Muscle of leg (tissue), 16 donors: Measurements from ENCODE around the gene SCYGR8. TPM values are rescaled to one million over a fixed set of nuclear protein-coding genes. Genes with fewer than 3 reads are reported as not detected.

ENCODE experiments used
- DNase-seq: peaks from one replicate; pipeline ENCODE4 v3.0.0; 2013
- H3K27ac ChIP-seq: one replicate; pipeline ENCODE4 v1.5.1; 2013; ENCODE audit warnings: mild to moderate bottlenecking, low read length, control low read depth
- H3K27me3 ChIP-seq: one replicate; pipeline ENCODE4 v1.6.1; 2013; ENCODE audit warnings: low read length; ENCODE audit not compliant: control insufficient read depth, insufficient read depth
- H3K36me3 ChIP-seq: one replicate; pipeline ENCODE4 v1.6.1; 2013; ENCODE audit warnings: low read length; ENCODE audit not compliant: control insufficient read depth, insufficient read depth
- H3K4me1 ChIP-seq: one replicate; pipeline ENCODE4 v1.6.1; 2013; ENCODE audit warnings: low read length; ENCODE audit not compliant: control insufficient read depth, insufficient read depth
- H3K4me3 ChIP-seq: one replicate; pipeline ENCODE4 v1.5.1; 2013; ENCODE audit warnings: low read length, control low read depth
- H3K9me3 ChIP-seq: replicated peaks from 2 replicates; pipeline ENCODE4 v1.6.1; 2013; ENCODE audit warnings: low read depth, low read length; ENCODE audit not compliant: control insufficient read depth
- WGBS: methylation state at CpG from one replicate; pipeline ENCODE4 v1.1.5; 2013; ENCODE audit warnings: missing lambda C conversion rate; ENCODE audit not compliant: insufficient coverage; 5-methylcytosine and 5-hydroxymethylcytosine counted together
- long read RNA-seq, 11 donors: transcript quantifications; one replicate each; lab custom pipeline, GENCODE V29; 2026
- polyA plus RNA-seq, 8 donors: library from polyadenylated mRNA; unstranded; fragments of 120-200 nt; gene quantifications; one replicate each; pipeline versions ENCODE4 v1.2.1 to v1.2.3, GENCODE V29; 2013; ENCODE audit warnings: inconsistent platforms in 1 of 8, low replicate concordance in 1 of 8; ENCODE audit not compliant: insufficient read length in 8 of 8, insufficient read depth in 1 of 8
- total RNA-seq: library from RNA; stranded (reverse); fragments of 120-200 nt; gene quantifications from one replicate; pipeline ENCODE4 v1.2.4, GENCODE V29; 2013

The SCYGR8 gene
- total RNA-seq: not detected
- polyA plus RNA-seq: not detected
- long read RNA-seq, donor 1: 0 reads
- long read RNA-seq, donor 2: 0 reads
- long read RNA-seq, donor 3: 0 reads
- long read RNA-seq, donor 4: 0 reads
- long read RNA-seq, donor 5: 0 reads
- long read RNA-seq, donor 6: 0 reads
- long read RNA-seq, donor 7: 0 reads
- long read RNA-seq, donor 8: 0 reads
- long read RNA-seq, donor 9, partial matches to known transcripts: 0 of 1 reads
- long read RNA-seq, donor 9, other reads (novel, unspliced or antisense): 0 of 1 reads
- long read RNA-seq, donor 10: 0 reads
- long read RNA-seq, donor 11: 0 reads

GRCh38 chr2:227745594-227745993, at the start of gene SCYGR8:
TSS of gene SCYGR8 (plus strand) at chr2:227745894. CDS start at chr2:227745894, 0 bp downstream.
- Histone ChIP-seq H3K9me3 (no peaks in the 10 kb centered on the region), H3K27ac (no peak within 1 kb of the TSS), H3K4me1 (no peaks in the 10 kb centered on the region), H3K36me3 (no peaks in the 10 kb centered on the region), H3K4me3 (no peak within 1 kb of the TSS), H3K27me3 (no peaks in the 10 kb centered on the region)
- DNase-seq: no peak
- WGBS: no CpG with 5 or more reads among the region's 9 CpGs

GRCh38 chr2:227696990-227697679, 48.6 kb upstream of the SCYGR8 start:
- H3K9me3 ChIP-seq: no peaks in the 10 kb centered on the region
- no peaks in the 10 kb centered on the region for H3K27me3 ChIP-seq
- H3K4me3 ChIP-seq: no peak overlapping the region
- no peak overlapping the region for H3K27ac ChIP-seq
- WGBS: no CpG with 5 or more reads among the region's 2 CpGs
- DNase-seq: no peak
- H3K4me1 ChIP-seq: no peaks in the 10 kb centered on the region
- H3K36me3 ChIP-seq: no peaks in the 10 kb centered on the region

GRCh38 chr2:227701556-227701955, 44.1 kb upstream of the SCYGR8 start:
- H3K27me3 ChIP-seq: no peaks in the 10 kb centered on the region
- DNase-seq: no peak
- no peaks in the 10 kb centered on the region for H3K36me3 ChIP-seq
- WGBS: no CpG with 5 or more reads among the region's 3 CpGs
- H3K4me1 ChIP-seq: no peaks in the 10 kb centered on the region
- no peaks in the 10 kb centered on the region for H3K9me3 ChIP-seq
- H3K4me3 ChIP-seq: no peak overlapping the region
- no peak overlapping the region for H3K27ac ChIP-seq

GRCh38 chr2:227703280-227703732, 42.4 kb upstream of the SCYGR8 start:
- DNase-seq: peak; percentile 18
- Histone ChIP-seq H3K9me3 (no peaks in the 10 kb centered on the region), H3K27me3 (no peaks in the 10 kb centered on the region), H3K4me3 (no peak overlapping the region), H3K4me1 (no peaks in the 10 kb centered on the region), H3K36me3 (no peaks in the 10 kb centered on the region), H3K27ac (no peak overlapping the region)
- WGBS: no CpG with 5 or more reads among the region's 4 CpGs

- 80% methylated on average over 1 of the region's 3 CpGs for WGBS
- Histone ChIP-seq H3K4me3 (no peak overlapping the region), H3K27ac (no peak overlapping the region), H3K9me3 (no peaks in the 10 kb centered on the region), H3K27me3 (no peaks in the 10 kb centered on the region), H3K36me3 (no peaks in the 10 kb centered on the region), H3K4me1 (no peaks in the 10 kb centered on the region)
- DNase-seq: no peak
Measured at GRCh38 chr2:227703961-227704360, 41.7 kb upstream of the SCYGR8 start.

- Histone ChIP-seq H3K4me3 (no peak overlapping the region), H3K9me3 (no peaks in the 10 kb centered on the region), H3K4me1 (no peaks in the 10 kb centered on the region), H3K27ac (no peak overlapping the region), H3K27me3 (no peaks in the 10 kb centered on the region), H3K36me3 (no peaks in the 10 kb centered on the region)
- DNase-seq: no peak
- 78% methylated on average over 3 of the region's 4 CpGs for WGBS
Measured at GRCh38 chr2:227706859-227707258, 38.8 kb upstream of the SCYGR8 start.

GRCh38 chr2:227707390-227707789, 38.3 kb upstream of the SCYGR8 start:
- no peak overlapping the region for H3K4me3 ChIP-seq
- H3K4me1 ChIP-seq: no peaks in the 10 kb centered on the region
- H3K9me3 ChIP-seq: no peaks in the 10 kb centered on the region
- no peak for DNase-seq
- no CpG with 5 or more reads among the region's 6 CpGs for WGBS
- no peaks in the 10 kb centered on the region for H3K36me3 ChIP-seq
- H3K27ac ChIP-seq: no peak overlapping the region
- no peaks in the 10 kb centered on the region for H3K27me3 ChIP-seq

GRCh38 chr2:227710986-227711385, 34.7 kb upstream of the SCYGR8 start:
- no peak for DNase-seq
- Histone ChIP-seq H3K27me3 (no peaks in the 10 kb centered on the region), H3K4me1 (no peaks in the 10 kb centered on the region), H3K27ac (no peak overlapping the region), H3K36me3 (no peaks in the 10 kb centered on the region), H3K4me3 (no peak overlapping the region), H3K9me3 (no peaks in the 10 kb centered on the region)
- whole genome bisulfite sequencing: 83% methylated on average over 5 of the region's 7 CpGs

GRCh38 chr2:227713291-227713690, 32.4 kb upstream of the SCYGR8 start:
- WGBS: no CpG with 5 or more reads among the region's 1 CpG
- H3K4me3 ChIP-seq: no peak overlapping the region
- H3K27me3 ChIP-seq: peaks cover 9% of the 10 kb centered on the region
- DNase-seq: no peak
- no peaks in the 10 kb centered on the region for H3K9me3 ChIP-seq
- H3K27ac ChIP-seq: no peak overlapping the region
- H3K4me1 ChIP-seq: peaks cover 8% of the 10 kb centered on the region
- no peaks in the 10 kb centered on the region for H3K36me3 ChIP-seq

GRCh38 chr2:227716501-227716900, 29.2 kb upstream of the SCYGR8 start:
- no peaks in the 10 kb centered on the region for H3K9me3 ChIP-seq
- H3K27me3 ChIP-seq: peaks cover 9% of the 10 kb centered on the region
- no peak overlapping the region for H3K4me3 ChIP-seq
- DNase-seq: no peak
- H3K36me3 ChIP-seq: no peaks in the 10 kb centered on the region
- peaks cover 8% of the 10 kb centered on the region for H3K4me1 ChIP-seq
- WGBS: no CpG with 5 or more reads among the region's 2 CpGs
- H3K27ac ChIP-seq: no peak overlapping the region
